ENCODE data around the gene SYT6. TPM values are rescaled to one million over a fixed set of nuclear protein-coding genes. Genes with fewer than 3 reads are reported as not detected.

SYT6 gene
- total RNA-seq, 1 experiment from 2014 or later, result not detected

- Histone ChIP-seq H3K4me3 (no peak overlapping the region), H3K27ac (no peak overlapping the region), H3K36me3 (ENCODE audit: low read depth) (no peaks in the 10 kb centered on the region), H3K4me2 (no peak overlapping the region), H3K4me1 (replicated peaks; ENCODE audit: insufficient read depth) (no peaks in the 10 kb centered on the region), H3K79me2 (ENCODE audit: low read depth) (no peaks in the 10 kb centered on the region), H4K20me1 (ENCODE audit: insufficient read depth) (no peaks in the 10 kb centered on the region), H3F3A (ENCODE audit: insufficient read depth, low read depth) (no peaks in the 10 kb centered on the region), H3K9me3 (ENCODE audit: insufficient read depth, low read depth) (no peaks in the 10 kb centered on the region; the same call in 1 of the 2 replicates), H2AFZ (no peak overlapping the region), H3K27me3 (ENCODE audit: insufficient read depth, low read depth) (0 out of 2 replicates have a peak, but pooled peaks cover 4% of the 10 kb centered on the region), H3K9me2 (ENCODE audit: insufficient read depth) (no peaks in the 10 kb centered on the region)
- intact Hi-C loops (cut with micrococcal nuclease; ENCODE audit: unreplicated experiment), result no loop called here
- no TSS peak for BruUV-seq (replicated peaks)
- POLR2A ChIA-PET (ENCODE audit: unreplicated experiment), result no interaction called here
- CTCF ChIA-PET, result no interaction called here
- no peak for TF ChIP-seq EZH2 (IDR thresholded peaks at IDR 0.05; ENCODE audit: low read depth)
- no peak for TF ChIP-seq CTCF (conservative IDR thresholded peaks at IDR 0.05)
- no peak for DNase-seq
These were observed 35.7 kb upstream of the SYT6 start for GRCh38 chr1:114189398-114189797.

GRCh38 chr1:114181356-114181755 is 27.7 kb upstream of the SYT6 start:
- Histone ChIP-seq H3K4me2 (no peak overlapping the region), H3F3A (ENCODE audit: insufficient read depth, low read depth) (no peaks in the 10 kb centered on the region), H3K27ac (no peak overlapping the region), H4K20me1 (ENCODE audit: insufficient read depth) (no peaks in the 10 kb centered on the region), H3K9me3 (ENCODE audit: insufficient read depth, low read depth) (no peaks in the 10 kb centered on the region; the same call in 1 of the 2 replicates), H3K9me2 (ENCODE audit: insufficient read depth) (no peaks in the 10 kb centered on the region), H3K79me2 (ENCODE audit: low read depth) (no peaks in the 10 kb centered on the region), H3K4me3 (no peak overlapping the region), H2AFZ (no peak overlapping the region), H3K4me1 (replicated peaks; ENCODE audit: insufficient read depth) (no peaks in the 10 kb centered on the region), H3K27me3 (ENCODE audit: insufficient read depth, low read depth) (no peaks in the 10 kb centered on the region), H3K36me3 (ENCODE audit: low read depth) (no peaks in the 10 kb centered on the region)
- DNase-seq, result no peak
- TF ChIP-seq CTCF (conservative IDR thresholded peaks at IDR 0.05), result no peak
- no peak for TF ChIP-seq EZH2 (IDR thresholded peaks at IDR 0.05; ENCODE audit: low read depth)
- ChIA-PET POLR2A (ENCODE audit: unreplicated experiment) (no interaction called here), CTCF (no interaction called here)
- intact Hi-C loops (cut with micrococcal nuclease; ENCODE audit: unreplicated experiment), result no loop called here
- BruUV-seq (replicated peaks), result no TSS peak

- H2AFZ ChIP-seq, result no peak overlapping the region
- no peaks in the 10 kb centered on the region for H3K27me3 ChIP-seq (ENCODE audit: insufficient read depth, low read depth)
- no peaks in the 10 kb centered on the region for H3K4me1 ChIP-seq (replicated peaks; ENCODE audit: insufficient read depth)
- no TSS peak for BruUV-seq (replicated peaks)
- H3K4me2 ChIP-seq, result no peak overlapping the region
- H3K27ac ChIP-seq, result no peak overlapping the region
- H3K4me3 ChIP-seq, result no peak overlapping the region
- H3F3A ChIP-seq (ENCODE audit: insufficient read depth, low read depth), result no peaks in the 10 kb centered on the region
- no peak for TF ChIP-seq CTCF (conservative IDR thresholded peaks at IDR 0.05)
- no peak for TF ChIP-seq EZH2 (IDR thresholded peaks at IDR 0.05; ENCODE audit: low read depth)
- H4K20me1 ChIP-seq (ENCODE audit: insufficient read depth), result no peaks in the 10 kb centered on the region
- CTCF ChIA-PET, result no interaction called here
- no peaks in the 10 kb centered on the region for H3K9me2 ChIP-seq (ENCODE audit: insufficient read depth)
- no peaks in the 10 kb centered on the region; the same call in 1 of the 2 replicates for H3K9me3 ChIP-seq (ENCODE audit: insufficient read depth, low read depth)
- intact Hi-C loops (cut with micrococcal nuclease; ENCODE audit: unreplicated experiment), result no loop called here
- H3K79me2 ChIP-seq (ENCODE audit: low read depth), result no peaks in the 10 kb centered on the region
- POLR2A ChIA-PET (ENCODE audit: unreplicated experiment), result no interaction called here
- no peak for DNase-seq
- no peaks in the 10 kb centered on the region for H3K36me3 ChIP-seq (ENCODE audit: low read depth)
These were observed 27.1 kb upstream of the SYT6 start for GRCh38 chr1:114180742-114181141.
